ENCODE results near the gene PDCL2. TPM values are rescaled to one million over a fixed set of nuclear protein-coding genes. Genes with fewer than 3 reads are reported as not detected.

Gene PDCL2
- total RNA-seq, 1 experiment from 2014 or later, result not detected

DNA sequence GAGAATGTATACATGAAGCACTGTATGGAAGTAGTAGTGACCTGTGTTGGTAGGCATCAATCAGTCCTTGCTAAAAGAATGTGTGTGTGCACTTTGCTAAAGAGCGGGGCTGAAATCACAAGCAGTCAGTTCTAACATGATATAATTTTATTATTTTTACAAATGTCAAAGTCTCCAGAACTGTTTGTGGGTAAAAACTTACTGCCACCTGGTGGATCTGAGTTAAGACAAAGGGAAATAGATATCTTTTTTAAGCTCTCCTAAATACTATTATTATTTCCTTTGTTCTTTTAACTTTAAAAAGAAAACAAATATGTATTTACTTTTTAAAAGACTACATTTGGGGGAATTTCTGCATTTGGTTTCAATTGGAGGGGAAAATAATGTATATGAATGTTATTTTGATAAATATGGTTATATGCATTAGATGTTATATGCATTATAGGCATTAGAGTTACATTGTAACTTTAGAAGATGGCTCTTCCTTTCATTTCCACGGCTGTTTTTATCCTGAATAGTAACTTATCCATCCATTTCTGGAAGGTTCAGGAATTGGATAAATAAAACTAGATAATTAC lies 37.5 kb downstream of the PDCL2 start:
- H2AFZ ChIP-seq (ENCODE audit: low read length), result no peak overlapping the region
- Mint-ChIP-seq H3K27me3 (ENCODE audit: low read depth) (no peaks in the 10 kb centered on the region), H3K4me3 (no peak overlapping the region), H3K36me3 (ENCODE audit: insufficient read depth in 1 of 3, low read depth in 3 of 3) (peaks cover 0 to 4% (median 0%) of the 10 kb centered on the region in 3 experiments; a peak in 3 of 7 replicates), H3K27ac (no peak overlapping the region), H3K9me3 (peaks cover 0 to 3% of the 10 kb centered on the region in 2 experiments; a peak in 1 of 5 replicates), H3K4me1 (peaks cover 9 to 16% of the 10 kb centered on the region in 2 experiments)
- no peak overlapping the region for H3K56ac ChIP-seq (ENCODE audit: insufficient read length, low read depth, low read length)
- no peak overlapping the region for H3K23ac ChIP-seq (ENCODE audit: insufficient read length, low read depth, low read length)
- DNase-seq, result no peak
- H3K27ac ChIP-seq (ENCODE audit: insufficient read length, low read depth, low read length), result no peak overlapping the region
- no peak overlapping the region for H2BK15ac ChIP-seq (ENCODE audit: low read depth, low read length)
- no peak overlapping the region for H2BK20ac ChIP-seq (ENCODE audit: low read depth, low read length, poor library complexity, severe bottlenecking)
- no peak overlapping the region for H3T11ph ChIP-seq (ENCODE audit: low read length)
- no CpG with 5 or more reads among the region's 2 CpGs for WGBS (ENCODE audit: extremely low coverage, insufficient read length, low lambda C conversion rate)
- H2BK120ac ChIP-seq (ENCODE audit: low read depth, low read length, poor library complexity, severe bottlenecking), result no peak overlapping the region
- H3K4me1 ChIP-seq (ENCODE audit: insufficient read depth, low read length), result peaks cover 2% of the 10 kb centered on the region; the same call in 1 of the 2 replicates
- H3K9me3 ChIP-seq (ENCODE audit: control insufficient read depth, low read depth, low read length), result no peaks in the 10 kb centered on the region
- no peak overlapping the region for H3K14ac ChIP-seq (ENCODE audit: insufficient read depth, low read length)
- TF ChIP-seq, protein P1, sequence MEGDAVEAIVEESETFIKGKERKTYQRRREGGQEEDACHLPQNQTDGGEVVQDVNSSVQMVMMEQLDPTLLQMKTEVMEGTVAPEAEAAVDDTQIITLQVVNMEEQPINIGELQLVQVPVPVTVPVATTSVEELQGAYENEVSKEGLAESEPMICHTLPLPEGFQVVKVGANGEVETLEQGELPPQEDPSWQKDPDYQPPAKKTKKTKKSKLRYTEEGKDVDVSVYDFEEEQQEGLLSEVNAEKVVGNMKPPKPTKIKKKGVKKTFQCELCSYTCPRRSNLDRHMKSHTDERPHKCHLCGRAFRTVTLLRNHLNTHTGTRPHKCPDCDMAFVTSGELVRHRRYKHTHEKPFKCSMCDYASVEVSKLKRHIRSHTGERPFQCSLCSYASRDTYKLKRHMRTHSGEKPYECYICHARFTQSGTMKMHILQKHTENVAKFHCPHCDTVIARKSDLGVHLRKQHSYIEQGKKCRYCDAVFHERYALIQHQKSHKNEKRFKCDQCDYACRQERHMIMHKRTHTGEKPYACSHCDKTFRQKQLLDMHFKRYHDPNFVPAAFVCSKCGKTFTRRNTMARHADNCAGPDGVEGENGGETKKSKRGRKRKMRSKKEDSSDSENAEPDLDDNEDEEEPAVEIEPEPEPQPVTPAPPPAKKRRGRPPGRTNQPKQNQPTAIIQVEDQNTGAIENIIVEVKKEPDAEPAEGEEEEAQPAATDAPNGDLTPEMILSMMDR (conservative IDR thresholded peaks at IDR 0.05), result peak; percentile 53
- no peak overlapping the region for H3K4me2 ChIP-seq (ENCODE audit: insufficient read depth, insufficient read length, low read length)
- H3K27me3 ChIP-seq (ENCODE audit: insufficient read depth, low read length), result no peaks in the 10 kb centered on the region
- H4K91ac ChIP-seq (ENCODE audit: insufficient read length, low read depth, low read length), result no peak overlapping the region
- H3K23me2 ChIP-seq (ENCODE audit: insufficient read length, low read depth, low read length, poor library complexity, severe bottlenecking), result no peaks in the 10 kb centered on the region
- no peaks in the 10 kb centered on the region for H3K79me1 ChIP-seq (ENCODE audit: insufficient read depth, low read depth, low read length, poor library complexity, severe bottlenecking)
- H2BK12ac ChIP-seq (ENCODE audit: insufficient read length, low read depth, low read length), result no peak overlapping the region
- no peak overlapping the region for H3K9ac ChIP-seq (ENCODE audit: extremely low read depth, insufficient read length, low read length)
- H4K8ac ChIP-seq (replicated peaks; ENCODE audit: insufficient read length, low read depth, low read length), result no peak overlapping the region
- H3K4ac ChIP-seq (ENCODE audit: low read depth, low read length), result no peak overlapping the region
- no peak overlapping the region for H3K18ac ChIP-seq (ENCODE audit: insufficient read length, low read depth, low read length)
- H2AK5ac ChIP-seq (ENCODE audit: insufficient read length, low read length), result no peak overlapping the region
- no peaks in the 10 kb centered on the region for H4K20me1 ChIP-seq (ENCODE audit: control insufficient read depth, insufficient read depth, insufficient read length)
- H4K5ac ChIP-seq (ENCODE audit: insufficient read length, low read depth, low read length), result no peak overlapping the region
- H2BK5ac ChIP-seq (ENCODE audit: insufficient read length, low read length), result no peak overlapping the region
- H3K79me2 ChIP-seq (ENCODE audit: insufficient read depth, low read length), result no peaks in the 10 kb centered on the region
